ENCODE results near the gene TOX2.

TOX2 gene

GRCh38 chr20:43903953-43904826 lies 10.5 kb upstream of the TOX2 start:
- Histone ChIP-seq H2BK15ac (replicated peaks; ENCODE audit: low read depth) (no peak overlapping the region), H3K4me2 (ENCODE audit: low read length) (no peak overlapping the region), H3K4me1 (ENCODE audit: control insufficient read depth, low read depth, low read length) (peaks cover 3% of the 10 kb centered on the region), H2BK120ac (ENCODE audit: low read depth, low read length) (no peak overlapping the region), H4K8ac (ENCODE audit: low read depth, low read length) (no peak overlapping the region), H3K79me2 (ENCODE audit: control insufficient read depth, insufficient read depth, low read length) (no peaks in the 10 kb centered on the region), H3K56ac (ENCODE audit: low read length) (no peak overlapping the region), H3K18ac (ENCODE audit: low read length) (no peak overlapping the region), H3K27ac (ENCODE audit: low read depth, low read length) (no peak overlapping the region), H3K4me3 (ENCODE audit: low read length) (no peak overlapping the region), H3K23ac (ENCODE audit: low read length) (no peak overlapping the region), H3K36me3 (ENCODE audit: control insufficient read depth, insufficient read depth, low read length) (no peaks in the 10 kb centered on the region), H3K27me3 (ENCODE audit: insufficient read depth, low read length, poor library complexity) (no peaks in the 10 kb centered on the region), H2AK5ac (ENCODE audit: low read length) (no peak overlapping the region), H4K5ac (ENCODE audit: low read length) (no peak overlapping the region), H3K79me1 (ENCODE audit: low read length) (no peaks in the 10 kb centered on the region), H3K4ac (ENCODE audit: low read depth, low read length) (no peak overlapping the region), H2BK5ac (ENCODE audit: low read length) (no peak overlapping the region), H3K9ac (ENCODE audit: low read length) (no peak overlapping the region)
- peak; percentile 58 for DNase-seq
- no CpG with 5 or more reads among the region's 14 CpGs for WGBS (ENCODE audit: extremely low coverage, insufficient coverage, low lambda C conversion rate)

- H3K36me3 ChIP-seq (ENCODE audit: control insufficient read depth, insufficient read depth, low read length), result no peaks in the 10 kb centered on the region
- H3K79me2 ChIP-seq (ENCODE audit: control insufficient read depth, insufficient read depth, low read length), result no peaks in the 10 kb centered on the region
- H2BK5ac ChIP-seq (ENCODE audit: low read length), result no peak overlapping the region
- no peaks in the 10 kb centered on the region for H3K27me3 ChIP-seq (ENCODE audit: insufficient read depth, low read length, poor library complexity)
- no peak overlapping the region for H2AK5ac ChIP-seq (ENCODE audit: low read length)
- DNase-seq, result no peak
- no peak overlapping the region for H4K8ac ChIP-seq (ENCODE audit: low read depth, low read length)
- no peak overlapping the region for H3K27ac ChIP-seq (ENCODE audit: low read depth, low read length)
- H3K56ac ChIP-seq (ENCODE audit: low read length), result no peak overlapping the region
- no peak overlapping the region for H3K4me2 ChIP-seq (ENCODE audit: low read length)
- H3K79me1 ChIP-seq (ENCODE audit: low read length), result no peaks in the 10 kb centered on the region
- H2BK15ac ChIP-seq (replicated peaks; ENCODE audit: low read depth), result no peak overlapping the region
- no peak overlapping the region for H3K9ac ChIP-seq (ENCODE audit: low read length)
- WGBS (ENCODE audit: extremely low coverage, insufficient coverage, low lambda C conversion rate), result no CpG with 5 or more reads among the region's 8 CpGs
- no peak overlapping the region for H3K4ac ChIP-seq (ENCODE audit: low read depth, low read length)
- H3K4me3 ChIP-seq (ENCODE audit: low read length), result no peak overlapping the region
- H2BK120ac ChIP-seq (ENCODE audit: low read depth, low read length), result no peak overlapping the region
- no peak overlapping the region for H3K23ac ChIP-seq (ENCODE audit: low read length)
- H3K18ac ChIP-seq (ENCODE audit: low read length), result no peak overlapping the region
- no peaks in the 10 kb centered on the region for H3K4me1 ChIP-seq (ENCODE audit: control insufficient read depth, low read depth, low read length)
- H4K5ac ChIP-seq (ENCODE audit: low read length), result no peak overlapping the region
Measured at GRCh38 chr20:43904827-43905177, 9.8 kb upstream of the TOX2 start.

- Histone ChIP-seq H4K5ac (ENCODE audit: low read length) (no peak overlapping the region), H2BK120ac (ENCODE audit: low read depth, low read length) (no peak overlapping the region), H2AK5ac (ENCODE audit: low read length) (no peak overlapping the region), H3K4me2 (ENCODE audit: low read length) (no peak overlapping the region), H3K36me3 (ENCODE audit: control insufficient read depth, insufficient read depth, low read length) (no peaks in the 10 kb centered on the region), H3K56ac (ENCODE audit: low read length) (no peak overlapping the region), H2BK5ac (ENCODE audit: low read length) (no peak overlapping the region), H2BK15ac (replicated peaks; ENCODE audit: low read depth) (no peak overlapping the region), H3K9ac (ENCODE audit: low read length) (no peak overlapping the region), H3K27ac (ENCODE audit: low read depth, low read length) (no peak overlapping the region), H3K27me3 (ENCODE audit: insufficient read depth, low read length, poor library complexity) (no peaks in the 10 kb centered on the region), H3K79me2 (ENCODE audit: control insufficient read depth, insufficient read depth, low read length) (no peaks in the 10 kb centered on the region), H3K4ac (ENCODE audit: low read depth, low read length) (no peak overlapping the region), H3K79me1 (ENCODE audit: low read length) (no peaks in the 10 kb centered on the region), H4K8ac (ENCODE audit: low read depth, low read length) (no peak overlapping the region), H3K23ac (ENCODE audit: low read length) (no peak overlapping the region), H3K18ac (ENCODE audit: low read length) (no peak overlapping the region), H3K4me1 (ENCODE audit: control insufficient read depth, low read depth, low read length) (no peaks in the 10 kb centered on the region), H3K4me3 (ENCODE audit: low read length) (no peak overlapping the region)
- DNase-seq, result no peak
- no CpG with 5 or more reads among the region's 2 CpGs for WGBS (ENCODE audit: extremely low coverage, insufficient coverage, low lambda C conversion rate)
Measured at GRCh38 chr20:43906505-43907034, 8.1 kb upstream of the TOX2 start.

DNA sequence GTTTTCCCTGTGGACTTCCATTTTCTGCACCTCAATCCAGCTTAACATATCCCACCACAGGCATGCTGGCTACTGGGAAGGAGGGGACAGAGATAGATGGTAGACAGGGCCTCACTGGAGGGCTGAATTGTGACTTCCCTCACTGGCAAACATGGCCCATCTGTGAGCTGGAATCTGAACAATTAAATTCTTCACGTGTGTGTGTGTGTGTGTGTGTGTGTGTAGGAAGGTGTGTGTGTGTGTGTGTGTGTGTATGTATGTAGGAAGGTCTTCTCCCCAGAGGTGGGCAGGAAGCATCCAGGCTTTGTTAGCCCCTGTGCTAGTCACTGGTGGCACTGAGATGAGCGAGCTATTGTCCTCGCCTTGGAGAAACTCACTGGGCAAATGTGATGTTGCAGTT lies 5.4 kb upstream of the TOX2 start:
- Histone ChIP-seq H3K27ac (ENCODE audit: low read depth, low read length) (no peak overlapping the region), H3K27me3 (ENCODE audit: insufficient read depth, low read length, poor library complexity) (no peaks in the 10 kb centered on the region), H2BK5ac (ENCODE audit: low read length) (no peak overlapping the region), H3K36me3 (ENCODE audit: control insufficient read depth, insufficient read depth, low read length) (no peaks in the 10 kb centered on the region), H3K23ac (ENCODE audit: low read length) (no peak overlapping the region), H3K18ac (ENCODE audit: low read length) (no peak overlapping the region), H3K4me2 (ENCODE audit: low read length) (no peak overlapping the region), H2AK5ac (ENCODE audit: low read length) (no peak overlapping the region), H3K79me1 (ENCODE audit: low read length) (no peaks in the 10 kb centered on the region), H3K4me1 (ENCODE audit: control insufficient read depth, low read depth, low read length) (no peaks in the 10 kb centered on the region), H3K9ac (ENCODE audit: low read length) (no peak overlapping the region), H3K4me3 (ENCODE audit: low read length) (no peak overlapping the region), H2BK15ac (replicated peaks; ENCODE audit: low read depth) (no peak overlapping the region), H3K79me2 (ENCODE audit: control insufficient read depth, insufficient read depth, low read length) (no peaks in the 10 kb centered on the region), H3K56ac (ENCODE audit: low read length) (no peak overlapping the region), H2BK120ac (ENCODE audit: low read depth, low read length) (no peak overlapping the region), H3K4ac (ENCODE audit: low read depth, low read length) (no peak overlapping the region), H4K5ac (ENCODE audit: low read length) (no peak overlapping the region), H4K8ac (ENCODE audit: low read depth, low read length) (no peak overlapping the region)
- no peak for DNase-seq
- no CpG with 5 or more reads among the region's 3 CpGs for WGBS (ENCODE audit: extremely low coverage, insufficient coverage, low lambda C conversion rate)

DNA sequence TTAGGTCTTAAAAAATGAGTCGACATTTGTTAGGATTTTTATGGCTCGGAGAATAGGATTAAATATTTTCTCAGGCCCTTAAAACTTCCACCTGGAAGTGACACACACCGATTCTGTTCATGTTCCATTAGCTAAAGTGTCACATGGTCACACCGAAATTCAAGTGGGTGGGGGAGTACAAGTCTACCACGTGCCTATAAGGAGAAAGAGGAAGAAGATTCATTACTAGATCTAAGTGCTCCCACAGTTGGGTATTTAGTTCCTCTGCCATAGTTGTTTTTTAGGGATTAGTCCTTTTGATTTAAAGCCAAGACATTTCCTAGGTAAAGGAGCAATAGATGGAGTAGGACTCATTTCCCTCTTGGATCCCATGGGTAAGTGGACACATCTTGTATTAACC lies 4.9 kb upstream of the TOX2 start:
- no peaks in the 10 kb centered on the region for H3K36me3 ChIP-seq (ENCODE audit: control insufficient read depth, insufficient read depth, low read length)
- no peaks in the 10 kb centered on the region for H3K79me2 ChIP-seq (ENCODE audit: control insufficient read depth, insufficient read depth, low read length)
- H2BK15ac ChIP-seq (replicated peaks; ENCODE audit: low read depth), result no peak overlapping the region
- H3K18ac ChIP-seq (ENCODE audit: low read length), result no peak overlapping the region
- H2AK5ac ChIP-seq (ENCODE audit: low read length), result no peak overlapping the region
- DNase-seq, result no peak
- no peak overlapping the region for H3K4me3 ChIP-seq (ENCODE audit: low read length)
- no peak overlapping the region for H3K9ac ChIP-seq (ENCODE audit: low read length)
- H3K56ac ChIP-seq (ENCODE audit: low read length), result no peak overlapping the region
- H3K27me3 ChIP-seq (ENCODE audit: insufficient read depth, low read length, poor library complexity), result no peaks in the 10 kb centered on the region
- WGBS (ENCODE audit: extremely low coverage, insufficient coverage, low lambda C conversion rate), result no CpG with 5 or more reads among the region's 5 CpGs
- no peak overlapping the region for H4K8ac ChIP-seq (ENCODE audit: low read depth, low read length)
- H3K4me2 ChIP-seq (ENCODE audit: low read length), result no peak overlapping the region
- H2BK5ac ChIP-seq (ENCODE audit: low read length), result no peak overlapping the region
- H3K4me1 ChIP-seq (ENCODE audit: control insufficient read depth, low read depth, low read length), result no peaks in the 10 kb centered on the region
- H2BK120ac ChIP-seq (ENCODE audit: low read depth, low read length), result no peak overlapping the region
- H3K79me1 ChIP-seq (ENCODE audit: low read length), result no peaks in the 10 kb centered on the region
- no peak overlapping the region for H3K4ac ChIP-seq (ENCODE audit: low read depth, low read length)
- no peak overlapping the region for H3K27ac ChIP-seq (ENCODE audit: low read depth, low read length)
- no peak overlapping the region for H3K23ac ChIP-seq (ENCODE audit: low read length)
- no peak overlapping the region for H4K5ac ChIP-seq (ENCODE audit: low read length)

DNA sequence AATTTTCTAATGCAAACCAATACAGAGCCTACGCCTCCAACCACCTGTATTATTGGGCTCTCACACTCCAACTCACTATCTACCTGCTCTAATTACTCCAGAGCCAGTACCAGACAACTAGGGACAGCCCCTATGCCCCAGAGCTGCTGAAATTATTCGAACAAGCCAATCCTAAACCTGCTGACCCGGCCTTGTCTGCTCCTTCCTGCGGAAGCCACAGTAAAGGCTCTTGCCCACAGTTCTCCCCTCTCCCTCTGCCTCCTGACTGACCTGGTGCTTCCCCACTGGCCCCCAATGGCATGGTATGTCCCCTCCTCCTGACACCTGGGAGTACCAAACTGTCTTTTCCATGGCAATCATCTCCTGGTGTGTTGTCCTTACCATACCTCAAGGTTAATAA lies 4.1 kb upstream of the TOX2 start:
- no peak overlapping the region for H2BK120ac ChIP-seq (ENCODE audit: low read depth, low read length)
- H2BK15ac ChIP-seq (replicated peaks; ENCODE audit: low read depth), result no peak overlapping the region
- no peak overlapping the region for H3K4me2 ChIP-seq (ENCODE audit: low read length)
- H4K5ac ChIP-seq (ENCODE audit: low read length), result no peak overlapping the region
- H3K23ac ChIP-seq (ENCODE audit: low read length), result no peak overlapping the region
- no peak overlapping the region for H2AK5ac ChIP-seq (ENCODE audit: low read length)
- H3K79me1 ChIP-seq (ENCODE audit: low read length), result no peaks in the 10 kb centered on the region
- H3K36me3 ChIP-seq (ENCODE audit: control insufficient read depth, insufficient read depth, low read length), result no peaks in the 10 kb centered on the region
- H3K79me2 ChIP-seq (ENCODE audit: control insufficient read depth, insufficient read depth, low read length), result no peaks in the 10 kb centered on the region
- H3K27ac ChIP-seq (ENCODE audit: low read depth, low read length), result no peak overlapping the region
- no peak overlapping the region for H3K56ac ChIP-seq (ENCODE audit: low read length)
- H3K4ac ChIP-seq (ENCODE audit: low read depth, low read length), result no peak overlapping the region
- H3K9ac ChIP-seq (ENCODE audit: low read length), result no peak overlapping the region
- DNase-seq, result no peak
- H3K27me3 ChIP-seq (ENCODE audit: insufficient read depth, low read length, poor library complexity), result no peaks in the 10 kb centered on the region
- H4K8ac ChIP-seq (ENCODE audit: low read depth, low read length), result no peak overlapping the region
- H3K4me3 ChIP-seq (ENCODE audit: low read length), result no peak overlapping the region
- WGBS (ENCODE audit: extremely low coverage, insufficient coverage, low lambda C conversion rate), result no CpG with 5 or more reads among the region's 4 CpGs
- H3K4me1 ChIP-seq (ENCODE audit: control insufficient read depth, low read depth, low read length), result peaks cover 5% of the 10 kb centered on the region
- H2BK5ac ChIP-seq (ENCODE audit: low read length), result no peak overlapping the region
- H3K18ac ChIP-seq (ENCODE audit: low read length), result no peak overlapping the region
